Mesothelial cell of epicardium (in vitro differentiated cells): Measurements from ENCODE around the gene NELFE. TPM values are rescaled to one million over a fixed set of nuclear protein-coding genes. Genes with fewer than 3 reads are reported as not detected.

ENCODE experiments used
- DNase-seq, 2 experiments: peaks; one replicate each; pipeline ENCODE4 v3.0.0; 2021; ENCODE audit warnings: low spot score in 2 of 2; ENCODE audit not compliant: unreplicated experiment in 2 of 2
- H3K27ac Mint-ChIP-seq: 2 replicates; pipeline ENCODE4 v1.8.0; 2021; ENCODE audit warnings: mixed read lengths
- H3K27me3 Mint-ChIP-seq: 2 replicates; pipeline ENCODE4 v1.8.0; 2021; ENCODE audit warnings: low read depth, mixed read lengths
- H3K36me3 Mint-ChIP-seq: 2 replicates; pipeline ENCODE4 v1.8.0; 2021; ENCODE audit warnings: mixed read lengths
- H3K4me1 Mint-ChIP-seq: 2 replicates; pipeline ENCODE4 v1.8.0; 2021; ENCODE audit warnings: mixed read lengths
- H3K4me3 Mint-ChIP-seq: 2 replicates; pipeline ENCODE4 v1.8.0; 2021; ENCODE audit warnings: mild to moderate bottlenecking, moderate library complexity, mixed read lengths
- H3K9me3 Mint-ChIP-seq: 2 replicates; pipeline ENCODE4 v1.8.0; 2021; ENCODE audit warnings: mixed read lengths
- total RNA-seq: library from RNA; stranded (reverse); gene quantifications from 3 replicates; pipeline ENCODE4 v1.2.1, GENCODE V29; 2021
- TF ChIP-seq, protein P1 (sequence below): fragments of 200-600 bp; sonication (generic); IDR thresholded peaks from one replicate; pipeline ENCODE4 v1.5.0; 2021; ENCODE audit warnings: antibody characterized with exemption; ENCODE audit not compliant: unreplicated experiment

Gene NELFE
- total RNA-seq, 1 donor from 2014 or later: 60.0 TPM

- DNase-seq: no peak
- Mint-ChIP-seq H3K36me3 (peaks cover 18% of the 10 kb centered on the region), H3K4me1 (peaks cover 15% of the 10 kb centered on the region), H3K27ac (peak overlapping the region; percentile 100), H3K9me3 (no peaks in the 10 kb centered on the region), H3K4me3 (peak overlapping the region; percentile 97), H3K27me3 (no peaks in the 10 kb centered on the region)
- TF ChIP-seq, protein P1, sequence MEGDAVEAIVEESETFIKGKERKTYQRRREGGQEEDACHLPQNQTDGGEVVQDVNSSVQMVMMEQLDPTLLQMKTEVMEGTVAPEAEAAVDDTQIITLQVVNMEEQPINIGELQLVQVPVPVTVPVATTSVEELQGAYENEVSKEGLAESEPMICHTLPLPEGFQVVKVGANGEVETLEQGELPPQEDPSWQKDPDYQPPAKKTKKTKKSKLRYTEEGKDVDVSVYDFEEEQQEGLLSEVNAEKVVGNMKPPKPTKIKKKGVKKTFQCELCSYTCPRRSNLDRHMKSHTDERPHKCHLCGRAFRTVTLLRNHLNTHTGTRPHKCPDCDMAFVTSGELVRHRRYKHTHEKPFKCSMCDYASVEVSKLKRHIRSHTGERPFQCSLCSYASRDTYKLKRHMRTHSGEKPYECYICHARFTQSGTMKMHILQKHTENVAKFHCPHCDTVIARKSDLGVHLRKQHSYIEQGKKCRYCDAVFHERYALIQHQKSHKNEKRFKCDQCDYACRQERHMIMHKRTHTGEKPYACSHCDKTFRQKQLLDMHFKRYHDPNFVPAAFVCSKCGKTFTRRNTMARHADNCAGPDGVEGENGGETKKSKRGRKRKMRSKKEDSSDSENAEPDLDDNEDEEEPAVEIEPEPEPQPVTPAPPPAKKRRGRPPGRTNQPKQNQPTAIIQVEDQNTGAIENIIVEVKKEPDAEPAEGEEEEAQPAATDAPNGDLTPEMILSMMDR: no peak
Measured at GRCh38 chr6:31972709-31973350, 14.1 kb upstream of the NELFE start.

DNA sequence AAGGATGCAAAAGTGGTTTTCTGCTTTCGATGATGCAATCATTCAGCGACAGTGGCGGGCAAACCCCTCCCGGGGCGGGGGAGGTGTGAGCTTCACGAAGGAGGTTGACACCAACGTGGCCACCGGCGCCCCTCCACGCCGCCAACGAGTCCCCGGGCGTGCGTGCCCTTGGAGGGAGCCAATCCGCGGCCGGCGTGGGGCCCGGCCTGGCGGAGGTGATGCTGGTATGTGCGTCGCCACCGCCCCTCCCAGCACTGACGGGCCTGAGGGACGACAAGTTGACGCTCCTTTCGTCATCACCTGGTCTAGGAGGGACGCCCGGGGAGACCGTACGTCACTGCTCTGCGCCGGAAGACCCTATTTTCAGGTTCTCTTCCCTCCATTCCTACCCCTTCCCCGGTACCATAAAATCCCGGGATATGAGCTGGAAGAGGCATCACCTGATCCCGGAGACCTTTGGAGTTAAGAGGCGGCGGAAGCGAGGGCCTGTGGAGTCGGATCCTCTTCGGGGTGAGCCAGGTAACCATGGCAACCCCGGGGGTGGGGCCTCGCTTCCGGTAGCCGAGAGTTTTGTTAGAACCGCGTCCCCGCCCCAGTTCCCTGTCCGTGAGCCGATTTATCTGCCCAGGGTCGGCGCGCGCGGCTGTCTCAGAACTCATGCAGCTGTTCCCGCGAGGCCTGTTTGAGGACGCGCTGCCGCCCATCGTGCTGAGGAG, 13.4 kb upstream of the NELFE start, which contains the start of gene DXO:
TSS of gene DXO (minus strand) at position 146 of the 716 bp plus-strand sequence. CDS start 463 bp downstream, outside the sequence.
- Mint-ChIP-seq H3K36me3 (peaks cover 23% of the 10 kb centered on the region), H3K27ac (peak within 1 kb of the TSS; percentile 100), H3K27me3 (no peaks in the 10 kb centered on the region), H3K4me3 (peak within 1 kb of the TSS; percentile 97), H3K9me3 (no peaks in the 10 kb centered on the region), H3K4me1 (peaks cover 15% of the 10 kb centered on the region)
- TF ChIP-seq, protein P1: no peak
- DNase-seq: peak; percentile 91 to 95

DNA sequence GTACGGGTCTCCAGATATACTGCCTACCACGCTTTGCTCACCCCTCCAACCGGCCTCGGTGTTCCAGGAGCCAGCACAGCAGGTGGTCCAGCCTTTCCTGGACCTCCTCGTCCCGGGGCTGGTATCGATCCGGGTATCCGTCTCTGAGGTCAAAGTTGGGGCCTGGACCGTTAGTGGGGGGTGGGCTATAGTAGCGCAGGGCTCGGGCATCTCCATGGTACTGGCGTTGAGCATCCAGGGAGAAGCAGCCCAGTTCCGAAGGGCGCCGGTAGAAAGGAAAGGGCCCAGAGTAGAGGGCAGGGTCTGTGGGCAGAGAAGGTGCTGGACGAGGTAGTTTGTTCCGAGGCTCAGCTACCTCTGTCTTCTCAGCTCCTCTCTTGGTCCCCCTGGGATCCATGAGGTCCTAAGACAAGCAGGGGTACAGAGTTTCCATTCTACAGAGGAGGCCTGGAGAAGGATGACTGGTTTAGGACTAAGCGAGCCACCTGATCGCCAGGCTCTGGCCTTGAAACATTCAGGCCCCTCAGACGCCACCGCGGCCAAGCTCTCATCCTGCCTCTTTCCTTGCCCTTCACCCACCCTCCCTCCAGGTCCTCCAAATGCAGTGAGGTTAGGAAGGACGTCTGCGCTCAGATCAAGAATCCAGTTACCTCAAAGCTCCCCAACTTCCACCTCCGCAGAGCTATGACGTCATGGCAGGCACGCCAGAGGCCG, 12.7 kb upstream of the NELFE start:
- Mint-ChIP-seq H3K36me3 (peaks cover 21% of the 10 kb centered on the region), H3K27ac (peak overlapping the region; percentile 100), H3K9me3 (no peaks in the 10 kb centered on the region), H3K4me1 (peaks cover 15% of the 10 kb centered on the region), H3K4me3 (peak overlapping the region; percentile 97), H3K27me3 (no peaks in the 10 kb centered on the region)
- DNase-seq: no peak
- TF ChIP-seq, protein P1: no peak

DNA sequence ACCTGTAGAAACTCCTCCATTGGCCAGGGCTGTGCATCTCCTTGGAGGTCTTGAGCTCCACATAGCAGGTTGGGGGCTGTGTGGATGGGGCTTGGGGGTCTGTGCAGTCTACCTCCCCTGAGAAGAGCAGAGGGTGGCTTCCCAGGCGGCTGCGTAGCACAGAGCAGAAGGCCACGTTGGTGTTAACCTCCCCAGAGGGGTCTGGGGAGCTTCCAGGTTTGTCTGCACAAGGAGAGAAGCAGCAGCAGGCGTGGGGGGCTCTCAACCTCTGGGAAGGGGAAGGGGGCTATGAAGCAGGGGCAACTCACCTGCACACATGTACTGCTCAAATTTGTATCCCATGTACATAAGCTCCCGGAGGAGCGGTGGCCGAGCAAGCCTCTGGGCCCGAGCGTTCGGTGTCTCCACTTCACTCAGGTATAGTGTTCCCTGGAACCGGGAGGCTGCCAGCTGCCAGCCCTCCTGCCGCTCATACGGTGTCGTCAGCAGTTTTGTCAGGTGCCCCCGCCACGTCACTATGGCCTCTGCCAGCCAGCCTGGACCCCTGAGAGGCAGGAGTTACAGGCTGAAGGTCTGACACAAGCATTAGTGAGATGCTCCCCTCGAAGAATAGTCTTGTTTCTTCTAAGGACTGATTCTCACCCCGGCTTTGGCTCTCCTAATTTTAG, 12.0 kb upstream of the NELFE start:
- TF ChIP-seq, protein P1: no peak
- Mint-ChIP-seq H3K4me3 (peak overlapping the region; percentile 97), H3K9me3 (no peaks in the 10 kb centered on the region), H3K27ac (peak overlapping the region; percentile 100), H3K4me1 (peaks cover 15% of the 10 kb centered on the region), H3K27me3 (no peaks in the 10 kb centered on the region), H3K36me3 (peaks cover 22% of the 10 kb centered on the region)
- DNase-seq: no peak
